ENCODE data around the gene CREB3L1.

DNA sequence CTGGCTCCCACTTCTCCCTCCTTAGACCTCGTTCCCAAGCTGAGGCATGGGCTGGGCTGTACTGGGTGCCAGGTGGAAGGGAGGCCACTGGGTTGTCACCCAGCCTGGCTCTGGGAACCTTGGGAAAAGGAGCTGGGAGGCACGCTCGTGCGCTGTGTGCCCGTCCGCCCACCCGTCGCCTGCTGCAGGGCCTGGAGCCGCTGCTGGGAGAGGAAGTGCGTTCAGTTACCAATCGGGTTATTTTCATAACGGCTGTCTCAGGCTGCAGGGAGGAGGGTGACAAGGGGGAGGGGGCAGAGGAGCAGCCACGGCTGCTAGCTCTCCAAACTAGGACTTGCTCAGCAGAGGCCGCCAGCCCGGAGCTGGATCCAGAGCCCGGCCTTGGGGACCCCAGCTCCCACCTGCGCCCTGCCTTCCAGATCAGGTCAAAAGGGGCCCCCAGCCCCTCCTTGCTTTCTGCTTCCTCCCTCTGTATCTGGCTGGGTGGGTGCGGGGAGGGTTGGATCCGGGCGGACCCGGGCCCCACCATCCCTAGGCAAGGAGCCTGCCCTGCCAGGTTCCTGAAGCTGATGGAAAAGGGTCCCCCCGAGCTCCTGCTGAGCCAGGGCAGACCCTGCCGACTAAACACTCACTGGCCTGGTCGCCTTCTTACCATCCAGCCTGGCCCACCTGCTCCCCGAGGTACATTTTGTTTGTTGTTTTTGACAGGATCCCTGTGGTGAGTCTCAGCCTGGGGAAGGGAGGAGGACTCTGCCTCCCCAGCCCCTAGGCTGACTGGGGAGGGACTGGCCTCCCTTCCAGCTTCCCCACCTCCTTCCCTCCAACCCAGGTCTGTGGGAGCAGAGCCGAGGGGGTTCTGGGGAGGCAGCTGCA is 84.1 kb downstream of the CREB3L1 start:
- TF ChIP-seq, protein P1, sequence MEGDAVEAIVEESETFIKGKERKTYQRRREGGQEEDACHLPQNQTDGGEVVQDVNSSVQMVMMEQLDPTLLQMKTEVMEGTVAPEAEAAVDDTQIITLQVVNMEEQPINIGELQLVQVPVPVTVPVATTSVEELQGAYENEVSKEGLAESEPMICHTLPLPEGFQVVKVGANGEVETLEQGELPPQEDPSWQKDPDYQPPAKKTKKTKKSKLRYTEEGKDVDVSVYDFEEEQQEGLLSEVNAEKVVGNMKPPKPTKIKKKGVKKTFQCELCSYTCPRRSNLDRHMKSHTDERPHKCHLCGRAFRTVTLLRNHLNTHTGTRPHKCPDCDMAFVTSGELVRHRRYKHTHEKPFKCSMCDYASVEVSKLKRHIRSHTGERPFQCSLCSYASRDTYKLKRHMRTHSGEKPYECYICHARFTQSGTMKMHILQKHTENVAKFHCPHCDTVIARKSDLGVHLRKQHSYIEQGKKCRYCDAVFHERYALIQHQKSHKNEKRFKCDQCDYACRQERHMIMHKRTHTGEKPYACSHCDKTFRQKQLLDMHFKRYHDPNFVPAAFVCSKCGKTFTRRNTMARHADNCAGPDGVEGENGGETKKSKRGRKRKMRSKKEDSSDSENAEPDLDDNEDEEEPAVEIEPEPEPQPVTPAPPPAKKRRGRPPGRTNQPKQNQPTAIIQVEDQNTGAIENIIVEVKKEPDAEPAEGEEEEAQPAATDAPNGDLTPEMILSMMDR (IDR thresholded peaks at IDR 0.05; ENCODE audit: insufficient read depth, low read length, poor library complexity, severe bottlenecking), result no peak
- no peak for TF ChIP-seq EZH2phosphoT487 (conservative IDR thresholded peaks at IDR 0.05; ENCODE audit: low read length)
